Nephron progenitor cell (in vitro differentiated cells): Measurements from ENCODE around the gene TYSND1.

Experiments used
- DNase-seq: peaks from one replicate; pipeline ENCODE4 v3.0.0; 2021
- H3K27ac Mint-ChIP-seq: 2 replicates; pipeline ENCODE4 v1.8.0; 2021; ENCODE audit warnings: mild to moderate bottlenecking, moderate library complexity, mixed read lengths
- H3K27me3 Mint-ChIP-seq: 2 replicates; pipeline ENCODE4 v1.8.0; 2021; ENCODE audit warnings: mild to moderate bottlenecking, low read depth, mixed read lengths; ENCODE audit not compliant: poor library complexity
- H3K36me3 Mint-ChIP-seq: 2 replicates; pipeline ENCODE4 v1.8.0; 2021; ENCODE audit warnings: low read depth, mixed read lengths
- H3K4me1 Mint-ChIP-seq: 2 replicates; pipeline ENCODE4 v1.8.0; 2021; ENCODE audit warnings: mixed read lengths
- H3K4me3 Mint-ChIP-seq: 2 replicates; pipeline ENCODE4 v1.8.0; 2021; ENCODE audit warnings: mild to moderate bottlenecking, moderate library complexity, mixed read lengths
- H3K9me3 Mint-ChIP-seq: 2 replicates; pipeline ENCODE4 v1.8.0; 2021; ENCODE audit warnings: mild to moderate bottlenecking, moderate library complexity, mixed read lengths
- TF ChIP-seq, protein P1 (sequence below): fragments of 200-600 bp; sonication (generic); IDR thresholded peaks from 2 replicates; pipeline ENCODE4 v1.5.0; 2021; ENCODE audit warnings: antibody characterized with exemption

The TYSND1 gene

DNA sequence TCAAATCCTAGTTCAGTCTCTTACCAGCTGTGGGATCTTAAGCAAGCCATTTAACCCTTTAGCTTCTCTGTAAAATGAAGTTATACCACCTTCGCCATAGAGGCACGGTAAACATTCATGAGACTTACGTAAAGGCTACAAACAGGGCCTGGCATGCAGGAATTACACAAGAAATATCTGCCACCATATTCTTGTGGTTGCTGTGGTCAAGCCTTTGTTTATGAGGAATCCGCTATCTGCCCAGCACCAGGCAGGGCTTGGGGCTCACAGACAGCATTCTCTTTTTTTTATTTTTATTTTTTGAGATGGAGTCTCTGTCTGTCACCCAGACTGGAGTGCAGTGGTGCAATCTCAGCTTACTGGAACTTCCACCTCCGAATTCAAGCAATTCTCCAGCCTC is 23.8 kb downstream of the TYSND1 start:
- Mint-ChIP-seq H3K27ac (no peak overlapping the region), H3K36me3 (peaks cover 4% of the 10 kb centered on the region), H3K4me3 (no peak overlapping the region), H3K4me1 (peaks cover 6% of the 10 kb centered on the region), H3K9me3 (peaks cover 3% of the 10 kb centered on the region), H3K27me3 (peaks cover 7% of the 10 kb centered on the region)
- TF ChIP-seq, protein P1, sequence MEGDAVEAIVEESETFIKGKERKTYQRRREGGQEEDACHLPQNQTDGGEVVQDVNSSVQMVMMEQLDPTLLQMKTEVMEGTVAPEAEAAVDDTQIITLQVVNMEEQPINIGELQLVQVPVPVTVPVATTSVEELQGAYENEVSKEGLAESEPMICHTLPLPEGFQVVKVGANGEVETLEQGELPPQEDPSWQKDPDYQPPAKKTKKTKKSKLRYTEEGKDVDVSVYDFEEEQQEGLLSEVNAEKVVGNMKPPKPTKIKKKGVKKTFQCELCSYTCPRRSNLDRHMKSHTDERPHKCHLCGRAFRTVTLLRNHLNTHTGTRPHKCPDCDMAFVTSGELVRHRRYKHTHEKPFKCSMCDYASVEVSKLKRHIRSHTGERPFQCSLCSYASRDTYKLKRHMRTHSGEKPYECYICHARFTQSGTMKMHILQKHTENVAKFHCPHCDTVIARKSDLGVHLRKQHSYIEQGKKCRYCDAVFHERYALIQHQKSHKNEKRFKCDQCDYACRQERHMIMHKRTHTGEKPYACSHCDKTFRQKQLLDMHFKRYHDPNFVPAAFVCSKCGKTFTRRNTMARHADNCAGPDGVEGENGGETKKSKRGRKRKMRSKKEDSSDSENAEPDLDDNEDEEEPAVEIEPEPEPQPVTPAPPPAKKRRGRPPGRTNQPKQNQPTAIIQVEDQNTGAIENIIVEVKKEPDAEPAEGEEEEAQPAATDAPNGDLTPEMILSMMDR: no peak
- no peak for DNase-seq

DNA sequence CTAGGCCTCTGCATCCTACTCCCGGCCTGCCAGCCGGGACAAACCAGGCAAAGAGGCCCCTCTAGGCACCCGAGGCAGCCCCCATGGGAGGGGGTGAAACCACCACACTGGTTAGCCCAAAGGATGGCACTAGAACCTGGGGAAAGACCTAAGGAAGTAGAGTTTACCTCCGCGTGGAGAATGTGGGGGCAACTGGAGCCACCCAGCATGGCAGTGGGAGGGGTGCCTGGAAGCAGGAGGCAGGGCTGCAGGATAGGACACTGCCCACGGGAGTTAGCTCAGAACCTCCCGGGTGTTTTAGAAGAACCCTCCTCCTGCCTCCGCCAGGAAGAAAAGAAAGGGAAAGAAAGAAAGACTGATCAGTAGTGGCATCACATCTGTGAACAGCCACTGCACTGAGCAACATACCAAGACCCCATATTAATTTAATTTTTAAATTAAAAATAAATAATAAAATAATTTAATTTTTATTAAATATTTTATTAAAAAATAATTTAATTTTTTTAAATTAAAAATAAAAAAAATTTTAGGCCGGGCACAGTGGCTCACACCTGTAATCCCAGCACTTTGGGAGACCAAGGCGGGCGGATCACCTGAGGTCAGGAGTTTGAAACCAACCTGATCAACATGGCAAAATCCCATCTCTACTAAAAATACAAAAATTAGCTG is 25.1 kb downstream of the TYSND1 start:
- Mint-ChIP-seq H3K27me3 (peaks cover 7% of the 10 kb centered on the region), H3K36me3 (peaks cover 4% of the 10 kb centered on the region), H3K4me1 (peaks cover 12% of the 10 kb centered on the region), H3K27ac (no peak overlapping the region), H3K4me3 (no peak overlapping the region), H3K9me3 (peaks cover 3% of the 10 kb centered on the region)
- no peak for DNase-seq
- TF ChIP-seq, protein P1: no peak

GRCh38 chr10:70120417-70120816 is 26.1 kb downstream of the TYSND1 start:
- Mint-ChIP-seq H3K4me1 (peaks cover 17% of the 10 kb centered on the region), H3K9me3 (peaks cover 3% of the 10 kb centered on the region), H3K36me3 (peaks cover 4% of the 10 kb centered on the region), H3K4me3 (no peak overlapping the region), H3K27ac (no peak overlapping the region), H3K27me3 (peaks cover 7% of the 10 kb centered on the region)
- TF ChIP-seq, protein P1: no peak
- DNase-seq: no peak

GRCh38 chr10:70119623-70120022 is 26.9 kb downstream of the TYSND1 start:
- no peaks in the 10 kb centered on the region for H3K36me3 Mint-ChIP-seq
- H3K27ac Mint-ChIP-seq: no peak overlapping the region
- TF ChIP-seq, protein P1: no peak
- H3K4me3 Mint-ChIP-seq: no peak overlapping the region
- H3K27me3 Mint-ChIP-seq: peaks cover 4% of the 10 kb centered on the region
- no peaks in the 10 kb centered on the region for H3K9me3 Mint-ChIP-seq
- peaks cover 17% of the 10 kb centered on the region for H3K4me1 Mint-ChIP-seq
- DNase-seq: no peak

- Mint-ChIP-seq H3K4me3 (no peak overlapping the region), H3K9me3 (no peaks in the 10 kb centered on the region), H3K36me3 (no peaks in the 10 kb centered on the region), H3K27ac (no peak overlapping the region), H3K27me3 (peaks cover 4% of the 10 kb centered on the region), H3K4me1 (peaks cover 17% of the 10 kb centered on the region)
- no peak for DNase-seq
- TF ChIP-seq, protein P1: no peak
Observed at GRCh38 chr10:70119197-70119596, 27.3 kb downstream of the TYSND1 start.

GRCh38 chr10:70118196-70118595 is 28.3 kb downstream of the TYSND1 start:
- H3K4me3 Mint-ChIP-seq: no peak overlapping the region
- no peaks in the 10 kb centered on the region for H3K9me3 Mint-ChIP-seq
- H3K27ac Mint-ChIP-seq: no peak overlapping the region
- peaks cover 4% of the 10 kb centered on the region for H3K27me3 Mint-ChIP-seq
- H3K4me1 Mint-ChIP-seq: peaks cover 17% of the 10 kb centered on the region
- no peak for DNase-seq
- peaks cover 7% of the 10 kb centered on the region for H3K36me3 Mint-ChIP-seq
- TF ChIP-seq, protein P1: no peak
